ENCODE results near the gene COX6A2. TPM values are rescaled to one million over a fixed set of nuclear protein-coding genes. Genes with fewer than 3 reads are reported as not detected.

The COX6A2 gene
- total RNA-seq, 4 donors from 2014 or later: not detected

DNA sequence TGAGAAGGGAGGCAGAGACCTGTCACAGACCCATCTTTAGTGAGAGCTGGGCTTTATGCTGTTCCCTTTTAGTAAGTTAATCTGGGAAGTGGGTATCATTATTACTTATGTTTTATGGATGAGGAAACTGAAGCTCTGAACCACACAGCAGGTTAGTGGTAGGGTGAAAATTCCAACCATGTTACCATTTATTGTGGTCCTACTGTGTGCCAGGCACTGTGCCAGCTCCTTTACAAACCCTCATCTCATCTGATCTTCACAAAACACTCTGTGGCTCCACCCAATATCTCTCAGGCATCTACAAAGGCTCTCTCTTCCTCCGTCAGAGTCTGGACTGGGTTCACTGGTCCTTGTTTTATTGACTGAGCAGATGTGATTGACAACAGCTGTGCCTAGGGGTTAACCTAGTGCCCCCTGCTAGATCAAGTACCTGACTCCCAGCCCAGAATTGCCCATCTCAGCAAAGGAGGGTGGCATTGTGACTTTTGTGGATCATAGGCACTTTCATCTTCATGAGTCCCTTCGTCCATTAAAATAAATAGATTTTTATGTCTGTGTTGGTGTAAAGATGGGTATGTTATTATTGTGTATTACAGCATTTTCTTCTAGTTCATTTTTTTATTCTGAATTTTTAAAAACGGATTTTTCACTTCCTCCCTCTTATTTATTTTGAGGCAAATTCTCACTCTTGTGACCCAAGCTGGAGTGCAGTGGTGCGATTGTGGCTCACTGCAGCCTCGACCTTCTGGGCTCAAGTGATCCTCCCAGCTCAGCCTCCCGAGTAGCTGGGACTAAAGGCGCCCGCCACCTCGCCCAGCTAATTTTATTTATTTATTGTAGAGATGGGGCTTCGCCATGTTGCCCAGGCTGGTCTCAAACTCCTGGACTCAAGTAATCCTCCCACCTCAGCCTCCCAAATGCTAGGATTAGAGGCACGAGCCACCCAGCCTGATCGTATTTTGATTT lies 46.9 kb upstream of the COX6A2 start:
- Histone ChIP-seq H3K27me3 (no peaks in the 10 kb centered on the region), H3K36me3 (peaks cover 0 to 64% of the 10 kb centered on the region in 2 donors), H3K4me3 (no peak overlapping the region), H3K27ac (peak overlapping the region in 3 of 4 donors; percentile 43 to 95 (median 67)), H3K9me3 (no peaks in the 10 kb centered on the region), H3K4me1 (peaks cover 2 to 74% (median 9%) of the 10 kb centered on the region in 3 donors)
- TF ChIP-seq POLR2AphosphoS5 (IDR thresholded peaks at IDR 0.05): no peak
- no peak for ATAC-seq
- 40 to 86% methylated on average over 1 to 10 of the region's 12 CpGs for WGBS, 2 donors (ENCODE audit: low coverage in 1 of 2)

- Histone ChIP-seq H3K4me3 (no peak overlapping the region), H3K27me3 (no peaks in the 10 kb centered on the region), H3K4me1 (peaks cover 2 to 71% (median 9%) of the 10 kb centered on the region in 3 donors), H3K9me3 (no peaks in the 10 kb centered on the region), H3K27ac (peak overlapping the region in 3 of 4 donors; percentile 32 to 97 (median 95)), H3K36me3 (peaks cover 0 to 62% of the 10 kb centered on the region in 2 donors)
- WGBS, 2 donors (ENCODE audit: low coverage in 1 of 2): 40% methylated on average over 7 of the region's 12 CpGs; no CpG with 5 or more reads in 1 of the 2 donors
- TF ChIP-seq, protein P1, sequence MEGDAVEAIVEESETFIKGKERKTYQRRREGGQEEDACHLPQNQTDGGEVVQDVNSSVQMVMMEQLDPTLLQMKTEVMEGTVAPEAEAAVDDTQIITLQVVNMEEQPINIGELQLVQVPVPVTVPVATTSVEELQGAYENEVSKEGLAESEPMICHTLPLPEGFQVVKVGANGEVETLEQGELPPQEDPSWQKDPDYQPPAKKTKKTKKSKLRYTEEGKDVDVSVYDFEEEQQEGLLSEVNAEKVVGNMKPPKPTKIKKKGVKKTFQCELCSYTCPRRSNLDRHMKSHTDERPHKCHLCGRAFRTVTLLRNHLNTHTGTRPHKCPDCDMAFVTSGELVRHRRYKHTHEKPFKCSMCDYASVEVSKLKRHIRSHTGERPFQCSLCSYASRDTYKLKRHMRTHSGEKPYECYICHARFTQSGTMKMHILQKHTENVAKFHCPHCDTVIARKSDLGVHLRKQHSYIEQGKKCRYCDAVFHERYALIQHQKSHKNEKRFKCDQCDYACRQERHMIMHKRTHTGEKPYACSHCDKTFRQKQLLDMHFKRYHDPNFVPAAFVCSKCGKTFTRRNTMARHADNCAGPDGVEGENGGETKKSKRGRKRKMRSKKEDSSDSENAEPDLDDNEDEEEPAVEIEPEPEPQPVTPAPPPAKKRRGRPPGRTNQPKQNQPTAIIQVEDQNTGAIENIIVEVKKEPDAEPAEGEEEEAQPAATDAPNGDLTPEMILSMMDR (IDR thresholded peaks at IDR 0.05): no peak
- no peak for TF ChIP-seq POLR2A (IDR thresholded peaks at IDR 0.05)
- TF ChIP-seq EP300 (IDR thresholded peaks at IDR 0.05): no peak
- ATAC-seq: no peak
Measured at GRCh38 chr16:31474173-31474714, 46.1 kb upstream of the COX6A2 start.

DNA sequence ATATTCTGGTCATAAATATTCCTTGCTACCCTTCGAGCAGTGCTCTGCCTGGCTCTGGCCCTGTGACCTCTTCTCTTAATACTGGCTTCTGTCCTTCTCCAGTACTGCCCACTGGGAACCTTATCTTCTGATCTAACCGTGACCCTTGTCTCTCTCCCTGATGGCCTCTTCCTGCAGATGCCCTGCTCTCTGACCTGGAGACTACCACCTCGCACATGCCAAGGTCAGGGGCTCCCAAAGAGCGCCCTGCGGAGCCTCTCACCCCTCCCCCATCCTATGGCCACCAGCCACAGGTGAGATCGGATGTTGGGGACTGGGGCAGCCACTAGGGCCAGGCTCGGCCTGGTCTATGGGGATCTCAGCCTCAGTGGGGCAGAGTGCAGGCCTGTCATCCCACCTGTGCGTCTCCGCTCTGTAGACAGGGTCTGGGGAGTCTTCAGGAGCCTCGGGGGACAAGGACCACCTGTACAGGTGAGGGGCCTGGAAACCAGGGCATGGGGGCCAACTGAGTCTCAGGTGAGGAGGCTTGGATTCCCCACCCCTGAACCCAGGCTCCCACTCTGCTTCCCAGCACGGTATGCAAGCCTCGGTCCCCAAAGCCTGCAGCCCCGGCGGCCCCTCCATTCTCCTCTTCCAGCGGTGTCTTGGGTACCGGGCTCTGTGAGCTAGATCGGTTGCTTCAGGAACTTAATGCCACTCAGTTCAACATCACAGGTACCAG lies 45.3 kb upstream of the COX6A2 start:
- Histone ChIP-seq H3K27me3 (no peaks in the 10 kb centered on the region), H3K27ac (peak overlapping the region; percentile 25 to 99 (median 96)), H3K4me1 (peaks cover 2 to 71% (median 9%) of the 10 kb centered on the region in 3 donors), H3K9me3 (no peaks in the 10 kb centered on the region), H3K4me3 (peak overlapping the region in 1 of 2 donors; percentile 88), H3K36me3 (peaks cover 0 to 54% of the 10 kb centered on the region in 2 donors)
- 17 to 58% methylated on average over 1 to 4 of the region's 17 CpGs for WGBS, 2 donors (ENCODE audit: low coverage in 1 of 2)
- TF ChIP-seq POLR2AphosphoS5 (IDR thresholded peaks at IDR 0.05): no peak
- no peak for TF ChIP-seq POLR2A (IDR thresholded peaks at IDR 0.05)
- TF ChIP-seq, protein P1 (IDR thresholded peaks at IDR 0.05): no peak
- TF ChIP-seq EP300 (IDR thresholded peaks at IDR 0.05): no peak
- ATAC-seq: no peak

GRCh38 chr16:31472709-31473203 lies 44.6 kb upstream of the COX6A2 start:
- 2 to 16% methylated on average over 10 to 11 of the region's 20 CpGs for WGBS, 2 donors (ENCODE audit: low coverage in 1 of 2)
- no peaks in the 10 kb centered on the region for H3K9me3 ChIP-seq
- peak overlapping the region; percentile 95 to 99 (median 98) for H3K27ac ChIP-seq
- peaks cover 2 to 68% (median 9%) of the 10 kb centered on the region in 3 donors for H3K4me1 ChIP-seq
- no peaks in the 10 kb centered on the region for H3K27me3 ChIP-seq
- peak; percentile 93 for ATAC-seq
- TF ChIP-seq POLR2AphosphoS5 (IDR thresholded peaks at IDR 0.05) (peak; percentile 41), POLR2A (IDR thresholded peaks at IDR 0.05) (peak in 1 of 2 donors; percentile 13), EP300 (IDR thresholded peaks at IDR 0.05) (no peak)
- TF ChIP-seq, protein P1 (IDR thresholded peaks at IDR 0.05): peak in 3 of 4 experiments; percentile 85 to 91 (median 91)
- peak overlapping the region; percentile 75 to 88 for H3K4me3 ChIP-seq
- H3K36me3 ChIP-seq: peaks cover 0 to 47% of the 10 kb centered on the region in 2 donors

All from gastroesophageal sphincter (tissue), 4 donors.